ENCODE data around the gene CDPF1. TPM values are rescaled to one million over a fixed set of nuclear protein-coding genes. Genes with fewer than 3 reads are reported as not detected.

The CDPF1 gene
- total and polyA plus RNA-seq, 2 of the 4 experiments (the other 2 are of a cell fraction) = 11.5 to 14.5 TPM

DNA sequence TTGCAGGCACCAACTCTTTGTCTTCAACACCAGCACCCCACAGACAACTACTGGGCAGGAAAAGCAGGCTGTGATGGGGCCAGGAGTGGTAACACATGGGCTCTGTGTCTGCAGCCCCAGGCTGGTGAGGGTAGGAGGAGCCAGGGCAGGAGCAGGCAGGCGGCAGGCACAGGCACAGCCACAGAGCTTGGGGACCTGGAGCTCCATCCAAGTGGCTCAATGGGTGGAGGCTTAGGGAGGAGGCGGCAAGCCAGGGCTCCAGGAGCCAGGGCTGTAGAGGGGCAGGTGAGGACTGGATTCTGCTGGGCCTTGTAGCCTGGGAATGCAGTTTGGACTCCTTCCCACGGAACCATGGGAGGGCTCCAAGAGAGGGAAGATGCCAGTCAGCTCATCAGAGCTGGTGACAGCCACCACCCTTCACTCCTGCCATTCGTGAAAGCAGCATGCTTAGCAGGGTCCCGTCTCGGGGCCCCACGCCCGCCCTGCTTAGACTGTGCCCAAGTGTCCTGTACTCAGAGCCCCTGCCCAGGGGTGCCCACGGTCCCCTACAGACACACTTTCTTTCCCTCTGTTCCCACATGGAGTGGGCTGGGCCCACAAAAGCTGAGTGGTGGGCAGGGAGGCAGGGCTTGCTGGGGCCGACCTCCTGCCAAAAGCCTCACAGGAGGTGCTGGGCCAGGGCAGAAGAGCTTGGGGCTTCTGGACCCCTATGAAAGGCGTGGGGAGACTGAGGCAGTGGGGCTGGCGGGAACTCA, 30.1 kb upstream of the CDPF1 start:
- Histone ChIP-seq H2BK20ac (ENCODE audit: low read depth, low read length) (no peak overlapping the region), H3K18ac (ENCODE audit: low read depth, low read length) (no peak overlapping the region), H4K8ac (ENCODE audit: low read depth in 2 of 2, low read length in 2 of 2) (no peak overlapping the region), H3K9me1 (ENCODE audit: insufficient read depth, low read length) (no peaks in the 10 kb centered on the region), H4K5ac (ENCODE audit: low read depth, low read length) (no peak overlapping the region), H3K56ac (ENCODE audit: extremely low read depth, insufficient read depth, low read length) (no peak overlapping the region), H2AFZ (replicated peaks; ENCODE audit: low read length, poor library complexity) (no peak overlapping the region), H2AK5ac (ENCODE audit: low read depth, low read length) (no peak overlapping the region), H3K23ac (ENCODE audit: low read depth, low read length) (no peak overlapping the region), H3K4me1 (ENCODE audit: control insufficient read depth, insufficient read depth, low read length) (no peaks in the 10 kb centered on the region), H2BK120ac (ENCODE audit: low read depth, low read length) (no peak overlapping the region), H2BK5ac (ENCODE audit: low read depth, low read length, poor library complexity, severe bottlenecking) (no peak overlapping the region), H3K14ac (replicated peaks; ENCODE audit: low read depth, low read length) (no peak overlapping the region), H3K4me3 (ENCODE audit: insufficient read depth, low read depth, low read length) (no peak overlapping the region), H3K27ac (ENCODE audit: insufficient read depth, low read length) (no peak overlapping the region), H3K79me1 (ENCODE audit: low read depth in 1 of 2, low read length in 2 of 2) (no peaks in the 10 kb centered on the region; a peak in 1 of 4 replicates), H3K9ac (ENCODE audit: low read depth, low read length) (no peak overlapping the region), H3K9me3 (ENCODE audit: control insufficient read depth, insufficient read depth, low read length) (no peaks in the 10 kb centered on the region), H2AK9ac (replicated peaks; ENCODE audit: low read depth, low read length, poor library complexity) (no peak overlapping the region), H3K4ac (ENCODE audit: low read depth, low read length) (no peak overlapping the region), H2BK15ac (ENCODE audit: low read depth, low read length) (no peak overlapping the region), H4K20me1 (ENCODE audit: insufficient read depth, low read length) (no peaks in the 10 kb centered on the region), H3K4me2 (ENCODE audit: low read depth, low read length) (no peak overlapping the region), H3K36me3 (ENCODE audit: control insufficient read depth, insufficient read depth, low read length) (peaks cover 78% of the 10 kb centered on the region), H4K91ac (ENCODE audit: insufficient read depth, low read depth, low read length) (no peak overlapping the region), H3K27me3 (ENCODE audit: control insufficient read depth, insufficient read depth, low read length) (no peaks in the 10 kb centered on the region)
- ATAC-seq (ENCODE audit: low read depth) (no peak), DNase-seq (no peak)
- BruUV-seq (replicated peaks) = no TSS peak
- dilution Hi-C loops (cut with HindIII; ENCODE audit: low sequenced_read_pairs, unreplicated experiment) (no loop called here), intact Hi-C loops (cut with micrococcal nuclease) (no loop called here), in situ Hi-C loops (cut with MboI; ENCODE audit: low sequenced_read_pairs) (no loop called here)
- POLR2A ChIA-PET (ENCODE audit: unreplicated experiment) = no interaction called here
- TF ChIP-seq RCOR1 (IDR thresholded peaks at IDR 0.05; ENCODE audit: insufficient replicate concordance, low read length) (no peak), MAZ (IDR thresholded peaks at IDR 0.05; ENCODE audit: borderline replicate concordance, low read depth, low read length) (no peak), MXI1 (IDR thresholded peaks at IDR 0.05; ENCODE audit: borderline replicate concordance, low read depth, low read length) (no peak), POLR2A (IDR thresholded peaks at IDR 0.05; ENCODE audit: low read depth, low read length) (no peak), RFX5 (IDR thresholded peaks at IDR 0.05; ENCODE audit: low read depth, low read length) (no peak), RAD21 (IDR thresholded peaks at IDR 0.05; ENCODE audit: low read length) (no peak), MAFK (IDR thresholded peaks at IDR 0.05; ENCODE audit: low read depth, low read length) (no peak)
- TF ChIP-seq, protein P1, sequence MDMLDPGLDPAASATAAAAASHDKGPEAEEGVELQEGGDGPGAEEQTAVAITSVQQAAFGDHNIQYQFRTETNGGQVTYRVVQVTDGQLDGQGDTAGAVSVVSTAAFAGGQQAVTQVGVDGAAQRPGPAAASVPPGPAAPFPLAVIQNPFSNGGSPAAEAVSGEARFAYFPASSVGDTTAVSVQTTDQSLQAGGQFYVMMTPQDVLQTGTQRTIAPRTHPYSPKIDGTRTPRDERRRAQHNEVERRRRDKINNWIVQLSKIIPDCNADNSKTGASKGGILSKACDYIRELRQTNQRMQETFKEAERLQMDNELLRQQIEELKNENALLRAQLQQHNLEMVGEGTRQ (IDR thresholded peaks at IDR 0.05; ENCODE audit: low read depth, low read length) = no peak
- TF ChIP-seq, protein P2, sequence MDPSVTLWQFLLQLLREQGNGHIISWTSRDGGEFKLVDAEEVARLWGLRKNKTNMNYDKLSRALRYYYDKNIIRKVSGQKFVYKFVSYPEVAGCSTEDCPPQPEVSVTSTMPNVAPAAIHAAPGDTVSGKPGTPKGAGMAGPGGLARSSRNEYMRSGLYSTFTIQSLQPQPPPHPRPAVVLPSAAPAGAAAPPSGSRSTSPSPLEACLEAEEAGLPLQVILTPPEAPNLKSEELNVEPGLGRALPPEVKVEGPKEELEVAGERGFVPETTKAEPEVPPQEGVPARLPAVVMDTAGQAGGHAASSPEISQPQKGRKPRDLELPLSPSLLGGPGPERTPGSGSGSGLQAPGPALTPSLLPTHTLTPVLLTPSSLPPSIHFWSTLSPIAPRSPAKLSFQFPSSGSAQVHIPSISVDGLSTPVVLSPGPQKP (IDR thresholded peaks at IDR 0.05; ENCODE audit: borderline replicate concordance, low read depth, low read length) = no peak
- CTCF ChIA-PET = no interaction called here
- no CpG with 5 or more reads among the region's 12 CpGs for WGBS, 2 experiments (ENCODE audit: extremely low coverage in 2 of 2, insufficient read length in 1 of 2)
